ENCODE results near the gene ZNF573.
"Not testable (repeated sequence)": the region's sequence is repeated elsewhere in the genome, so short reads cannot be mapped to it uniquely, and the experiment has no call there.

GRCh38 chr19:37757683-37758082 lies 21.7 kb downstream of the ZNF573 start:
- TF ChIP-seq ZNF552 (CRISPR knock-in tag; IDR thresholded peaks at IDR 0.05; ENCODE audit: borderline replicate concordance); NFAT5 (CRISPR knock-in tag; IDR thresholded peaks at IDR 0.05); POLR2A (IDR thresholded peaks at IDR 0.05; ENCODE audit: insufficient read depth in 1 of 2, low read depth in 2 of 2, low read length in 2 of 2); YY1 (IDR thresholded peaks at IDR 0.05; ENCODE audit: insufficient read depth, insufficient replicate concordance, low read depth, low read length); ZNF274 (CRISPR knock-in tag; IDR thresholded peaks at IDR 0.05): not testable (repeated sequence)

Data from HepG2 (cell line).